ENCODE data around the gene SCARB1. TPM values are rescaled to one million over a fixed set of nuclear protein-coding genes. Genes with fewer than 3 reads are reported as not detected.
A peak's percentile ranks its signal among the peaks of the same experiment; 100 is the strongest.

The SCARB1 gene
- total and polyA plus RNA-seq, 2 donors (not counting 1 experiment from before 2014, with no cell fraction given): 14.7 to 32.5 TPM

- Histone ChIP-seq H3K27me3 (ENCODE audit: control insufficient read depth, insufficient read depth, low read length) (no peaks in the 10 kb centered on the region), H3K27ac (ENCODE audit: insufficient read depth, low read length) (no peak overlapping the region), H3K4me1 (ENCODE audit: control insufficient read depth, extremely low read depth, insufficient read depth, low read length) (peaks cover 4% of the 10 kb centered on the region), H3K36me3 (ENCODE audit: control insufficient read depth, insufficient read depth, low read length) (no peaks in the 10 kb centered on the region), H3K4me3 (replicated peaks in 1 of 4; ENCODE audit: control extremely low read depth in 1 of 4, insufficient read depth in 1 of 4, low read depth in 3 of 4, low read length in 4 of 4) (no peak overlapping the region), H3K4me2 (ENCODE audit: extremely low read depth, insufficient read depth, low read length) (no peak overlapping the region), H2AFZ (ENCODE audit: low read length) (no peak overlapping the region), H4K20me1 (ENCODE audit: control insufficient read depth, extremely low read depth, insufficient read depth, low read length) (no peaks in the 10 kb centered on the region), H3K9ac (ENCODE audit: insufficient read depth, low read length) (no peak overlapping the region), H3K9me3 (ENCODE audit: control insufficient read depth, insufficient read depth, low read depth, low read length) (no peaks in the 10 kb centered on the region), H3K79me2 (ENCODE audit: control insufficient read depth, insufficient read depth, low read length) (no peaks in the 10 kb centered on the region)
- no peak for TF ChIP-seq CTCF (conservative IDR thresholded peaks at IDR 0.05 in 1 of 2, IDR thresholded peaks at IDR 0.05 in 1 of 2; ENCODE audit: low read depth in 1 of 2, low read length in 2 of 2)
- TF ChIP-seq EZH2 (IDR thresholded peaks at IDR 0.05; ENCODE audit: low read length, missing control alignments): no peak
- DNase-seq (ENCODE audit: low read depth in 2 of 2): peak in 1 of 2 donors; percentile 81
These were observed 131.2 kb downstream of the SCARB1 start for GRCh38 chr12:124732275-124733075.

GRCh38 chr12:124731869-124732268 is 131.8 kb downstream of the SCARB1 start:
- H3K27ac ChIP-seq (ENCODE audit: insufficient read depth, low read length): no peak overlapping the region
- H3K4me3 ChIP-seq (replicated peaks in 1 of 4; ENCODE audit: control extremely low read depth in 1 of 4, insufficient read depth in 1 of 4, low read depth in 3 of 4, low read length in 4 of 4): no peak overlapping the region
- no peak overlapping the region for H3K4me2 ChIP-seq (ENCODE audit: extremely low read depth, insufficient read depth, low read length)
- H2AFZ ChIP-seq (ENCODE audit: low read length): no peak overlapping the region
- H3K9me3 ChIP-seq (ENCODE audit: control insufficient read depth, insufficient read depth, low read depth, low read length): no peaks in the 10 kb centered on the region
- DNase-seq (ENCODE audit: low read depth in 2 of 2): no peak
- no peaks in the 10 kb centered on the region for H3K36me3 ChIP-seq (ENCODE audit: control insufficient read depth, insufficient read depth, low read length)
- no peaks in the 10 kb centered on the region for H4K20me1 ChIP-seq (ENCODE audit: control insufficient read depth, extremely low read depth, insufficient read depth, low read length)
- TF ChIP-seq CTCF (conservative IDR thresholded peaks at IDR 0.05 in 1 of 2, IDR thresholded peaks at IDR 0.05 in 1 of 2; ENCODE audit: low read depth in 1 of 2, low read length in 2 of 2): no peak
- TF ChIP-seq EZH2 (IDR thresholded peaks at IDR 0.05; ENCODE audit: low read length, missing control alignments): no peak
- H3K4me1 ChIP-seq (ENCODE audit: control insufficient read depth, extremely low read depth, insufficient read depth, low read length): peaks cover 4% of the 10 kb centered on the region
- no peaks in the 10 kb centered on the region for H3K27me3 ChIP-seq (ENCODE audit: control insufficient read depth, insufficient read depth, low read length)
- no peak overlapping the region for H3K9ac ChIP-seq (ENCODE audit: insufficient read depth, low read length)
- no peaks in the 10 kb centered on the region for H3K79me2 ChIP-seq (ENCODE audit: control insufficient read depth, insufficient read depth, low read length)

GRCh38 chr12:124730455-124730932 is 133.2 kb downstream of the SCARB1 start:
- DNase-seq (ENCODE audit: low read depth in 2 of 2): peak; percentile 73 to 94
- Histone ChIP-seq H4K20me1 (ENCODE audit: control insufficient read depth, extremely low read depth, insufficient read depth, low read length) (no peaks in the 10 kb centered on the region), H3K9me3 (ENCODE audit: control insufficient read depth, insufficient read depth, low read depth, low read length) (no peaks in the 10 kb centered on the region), H3K4me1 (ENCODE audit: control insufficient read depth, extremely low read depth, insufficient read depth, low read length) (peaks cover 4% of the 10 kb centered on the region), H3K79me2 (ENCODE audit: control insufficient read depth, insufficient read depth, low read length) (no peaks in the 10 kb centered on the region), H3K36me3 (ENCODE audit: control insufficient read depth, insufficient read depth, low read length) (no peaks in the 10 kb centered on the region), H3K9ac (ENCODE audit: insufficient read depth, low read length) (no peak overlapping the region), H3K27me3 (ENCODE audit: control insufficient read depth, insufficient read depth, low read length) (no peaks in the 10 kb centered on the region), H3K4me3 (replicated peaks in 1 of 4; ENCODE audit: control extremely low read depth in 1 of 4, insufficient read depth in 1 of 4, low read depth in 3 of 4, low read length in 4 of 4) (no peak overlapping the region), H3K4me2 (ENCODE audit: extremely low read depth, insufficient read depth, low read length) (no peak overlapping the region), H3K27ac (ENCODE audit: insufficient read depth, low read length) (no peak overlapping the region), H2AFZ (ENCODE audit: low read length) (no peak overlapping the region)
- TF ChIP-seq CTCF (conservative IDR thresholded peaks at IDR 0.05 in 1 of 2, IDR thresholded peaks at IDR 0.05 in 1 of 2; ENCODE audit: low read depth in 1 of 2, low read length in 2 of 2) (no peak), EZH2 (IDR thresholded peaks at IDR 0.05; ENCODE audit: low read length, missing control alignments) (no peak)
